GM19372 (cell line): ENCODE data around the gene GIT2.
"Not testable (repeated sequence)": the region's sequence is repeated elsewhere in the genome, so short reads cannot be mapped to it uniquely, and the experiment has no call there.

Source experiments
- ATAC-seq: cut with Tn5 transposase; IDR thresholded peaks from one replicate; pipeline ENCODE4 v1.9.1; 2021; ENCODE audit warnings: mild to moderate bottlenecking, low read depth, moderate library complexity; ENCODE audit not compliant: unreplicated experiment

GIT2 gene

DNA sequence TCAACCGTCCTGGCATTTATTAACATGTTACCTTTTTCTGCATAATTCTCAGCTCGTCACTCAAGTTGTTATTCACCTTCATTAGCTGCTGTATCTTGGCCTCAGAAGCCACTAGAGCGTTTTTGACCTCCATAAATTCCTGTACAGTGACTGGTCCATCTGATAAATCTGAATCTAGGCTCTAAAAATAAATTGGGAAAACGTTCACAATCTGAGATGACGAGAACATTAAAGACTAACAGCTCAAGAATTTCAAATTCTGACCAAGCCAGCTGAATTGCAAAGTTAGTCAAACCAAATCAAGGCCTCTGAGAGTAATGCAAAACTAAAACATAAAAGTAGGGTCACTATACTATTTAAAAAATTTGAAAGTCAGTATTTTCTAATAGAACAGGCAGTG, 45.0 kb downstream of the GIT2 start:
- no peak for ATAC-seq

GRCh38 chr12:109950625-109951024, 45.5 kb downstream of the GIT2 start:
- ATAC-seq: no peak

DNA sequence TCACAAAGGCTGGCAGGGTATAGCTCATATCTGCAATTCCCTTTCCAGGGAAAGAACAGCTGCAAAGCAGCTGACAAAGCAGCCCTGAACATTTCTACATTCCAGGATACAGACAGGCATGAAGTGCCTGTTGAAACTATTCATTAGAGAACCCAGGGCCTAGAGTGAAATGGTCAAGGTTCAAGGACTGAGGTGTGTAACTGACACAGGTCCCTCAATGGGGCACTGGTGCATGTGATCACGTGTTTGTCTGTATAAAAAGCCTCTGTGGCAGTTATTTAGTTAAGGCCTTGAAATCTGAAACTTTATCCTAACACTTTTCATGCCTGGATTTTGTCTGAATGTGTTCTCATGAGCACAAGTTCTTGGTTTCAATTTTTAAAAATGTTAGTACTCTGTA, 47.1 kb downstream of the GIT2 start:
- no peak for ATAC-seq

GRCh38 chr12:109948368-109948767, 47.8 kb downstream of the GIT2 start:
- ATAC-seq: no peak

GRCh38 chr12:109947521-109947920, 48.6 kb downstream of the GIT2 start:
- ATAC-seq: no peak

- no peak for ATAC-seq
These were observed 49.3 kb downstream of the GIT2 start for GRCh38 chr12:109946913-109947312.

DNA sequence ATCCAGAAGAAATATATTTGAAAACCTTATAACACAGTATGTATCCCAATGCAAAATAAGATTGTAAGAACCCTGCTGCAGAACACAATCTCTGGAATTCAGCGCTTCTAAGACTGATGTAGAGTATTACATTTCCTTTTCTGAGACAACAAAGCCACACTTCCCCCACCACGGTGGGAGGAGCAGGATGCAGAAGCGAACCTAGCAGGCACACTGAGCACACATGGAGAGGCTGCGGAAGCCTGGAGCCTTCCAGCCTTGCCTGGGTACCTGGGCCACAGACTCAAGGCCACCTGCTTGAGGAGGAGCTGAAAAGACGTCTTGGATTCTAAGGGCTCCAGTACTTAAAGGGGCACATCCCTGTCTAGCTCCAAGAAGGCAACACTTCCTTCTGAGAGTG, 49.7 kb downstream of the GIT2 start:
- ATAC-seq: no peak

GRCh38 chr12:109944561-109945359, 51.4 kb downstream of the GIT2 start:
- ATAC-seq: no peak

- no peak for ATAC-seq
These were observed 52.4 kb downstream of the GIT2 start for GRCh38 chr12:109943811-109944210.

DNA sequence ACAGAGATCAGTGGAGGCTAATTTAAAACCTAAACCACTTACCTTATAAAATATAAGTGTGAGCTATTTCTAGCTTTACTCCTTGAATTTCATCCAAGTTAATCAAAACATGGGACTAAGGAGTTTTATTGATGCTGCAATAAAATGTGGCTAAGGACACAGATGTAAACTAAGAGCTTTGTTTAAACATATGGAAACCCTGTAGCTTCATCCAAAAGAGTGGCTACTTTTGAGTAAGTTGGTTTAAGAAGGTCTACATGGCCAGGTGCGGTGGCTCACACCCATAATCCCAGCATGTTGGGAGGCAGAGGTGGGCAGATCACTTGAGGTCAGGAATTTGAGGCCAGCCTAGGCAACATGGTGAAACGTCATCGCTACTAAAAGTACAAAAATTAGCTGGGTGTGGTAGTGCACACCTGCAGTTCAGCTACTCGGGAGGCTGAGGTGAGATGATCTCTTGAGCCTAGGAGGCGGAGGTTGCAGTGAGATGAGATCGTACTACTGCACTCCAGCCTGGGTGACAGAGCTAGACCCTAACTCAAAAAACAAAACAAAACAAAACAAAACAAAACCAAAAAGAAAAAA, 55.7 kb downstream of the GIT2 start:
- no peak for ATAC-seq

DNA sequence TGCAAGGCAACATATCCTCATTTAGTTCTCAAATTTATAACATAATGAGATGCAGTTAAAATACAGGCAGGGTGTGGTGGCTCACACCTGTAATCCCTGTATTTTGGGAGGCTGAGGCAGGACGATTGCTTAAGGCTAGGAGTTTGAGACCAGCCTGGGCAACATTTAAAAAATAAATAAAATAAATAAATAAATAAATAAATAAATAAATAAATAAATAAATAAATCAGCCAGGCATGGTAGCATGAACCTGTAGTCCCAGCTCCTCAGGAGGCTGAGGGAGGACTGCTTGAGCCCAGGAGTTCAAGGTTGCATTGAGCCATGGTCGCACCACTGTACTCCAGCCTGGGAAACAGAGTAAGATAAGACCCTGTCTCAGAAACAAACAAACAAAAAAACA, 56.7 kb downstream of the GIT2 start:
- no peak for ATAC-seq

DNA sequence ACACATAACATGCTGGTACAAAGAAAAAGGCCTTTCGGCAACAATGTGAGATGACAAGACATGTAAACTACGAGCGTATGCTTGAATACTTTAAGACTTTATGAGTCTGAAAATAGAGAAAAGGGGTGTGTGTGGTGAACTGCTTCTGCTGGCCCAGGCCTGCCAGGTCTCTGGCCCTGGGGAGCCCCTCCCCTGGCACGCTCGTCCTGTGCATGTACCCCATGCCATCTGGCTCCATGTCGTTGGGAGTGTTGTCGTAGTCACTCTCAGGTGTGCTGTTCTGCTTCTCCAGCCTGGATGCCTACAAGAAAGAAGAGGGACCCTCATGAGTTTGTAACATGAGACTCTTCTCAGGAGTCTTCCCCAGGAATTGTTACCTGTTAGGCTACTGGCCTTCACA, 57.2 kb downstream of the GIT2 start:
- no peak for ATAC-seq

GRCh38 chr12:109937371-109937770, 58.8 kb downstream of the GIT2 start:
- ATAC-seq: no peak

DNA sequence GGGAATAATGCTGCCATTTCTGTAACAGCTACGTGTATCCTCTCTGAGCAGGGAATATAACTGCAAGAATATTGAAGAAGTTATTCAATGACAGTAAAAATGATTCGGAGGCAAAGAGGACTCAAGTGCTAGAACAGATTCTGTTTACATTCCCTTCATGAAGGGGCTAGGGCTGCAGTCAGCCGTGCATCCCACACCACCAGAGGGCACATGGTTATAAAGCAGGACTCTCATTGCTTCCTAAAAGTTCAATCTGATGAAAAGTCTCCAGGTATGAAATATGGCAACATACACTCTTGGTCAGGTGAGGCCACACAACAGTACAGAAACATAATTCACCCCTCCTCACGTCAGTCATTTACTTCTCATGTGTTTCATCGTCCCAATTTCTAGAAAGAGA, 62.1 kb downstream of the GIT2 start:
- no peak for ATAC-seq

- no peak for ATAC-seq
These were observed 63.2 kb downstream of the GIT2 start for GRCh38 chr12:109932878-109933503.

- ATAC-seq: no peak
These were observed 65.0 kb downstream of the GIT2 start for GRCh38 chr12:109931143-109931542.

GRCh38 chr12:109930028-109930800, 66.0 kb downstream of the GIT2 start:
- ATAC-seq: no peak

DNA sequence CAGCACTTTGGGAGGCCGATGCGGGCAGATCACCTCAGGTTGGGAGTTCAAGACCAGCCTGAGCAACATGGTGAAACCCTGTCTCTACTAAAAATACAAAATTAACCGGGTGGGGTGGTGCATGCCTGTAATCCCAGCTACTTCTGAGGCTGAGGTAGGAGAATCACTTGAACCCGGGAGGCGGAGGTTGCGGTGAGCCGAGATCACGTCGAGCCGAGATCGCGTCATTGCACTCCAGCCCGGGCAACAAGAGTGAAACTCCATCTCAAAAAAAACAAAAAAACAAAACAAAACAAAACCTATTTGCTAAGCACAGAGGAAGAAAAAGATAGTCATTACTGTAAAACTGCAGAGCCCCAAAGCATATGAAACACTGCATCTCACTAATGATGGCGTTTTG, 66.8 kb downstream of the GIT2 start:
- not testable (repeated sequence) for ATAC-seq

- ATAC-seq: no peak
These were observed 68.0 kb downstream of the GIT2 start for GRCh38 chr12:109928058-109928656.

- no peak for ATAC-seq
These were observed 68.5 kb downstream of the GIT2 start for GRCh38 chr12:109927622-109928021.
